ENCODE measurements around the gene EIF4G3.

- TF ChIP-seq POLR2A (IDR thresholded peaks at IDR 0.05), result no peak
- TF ChIP-seq, protein P1, sequence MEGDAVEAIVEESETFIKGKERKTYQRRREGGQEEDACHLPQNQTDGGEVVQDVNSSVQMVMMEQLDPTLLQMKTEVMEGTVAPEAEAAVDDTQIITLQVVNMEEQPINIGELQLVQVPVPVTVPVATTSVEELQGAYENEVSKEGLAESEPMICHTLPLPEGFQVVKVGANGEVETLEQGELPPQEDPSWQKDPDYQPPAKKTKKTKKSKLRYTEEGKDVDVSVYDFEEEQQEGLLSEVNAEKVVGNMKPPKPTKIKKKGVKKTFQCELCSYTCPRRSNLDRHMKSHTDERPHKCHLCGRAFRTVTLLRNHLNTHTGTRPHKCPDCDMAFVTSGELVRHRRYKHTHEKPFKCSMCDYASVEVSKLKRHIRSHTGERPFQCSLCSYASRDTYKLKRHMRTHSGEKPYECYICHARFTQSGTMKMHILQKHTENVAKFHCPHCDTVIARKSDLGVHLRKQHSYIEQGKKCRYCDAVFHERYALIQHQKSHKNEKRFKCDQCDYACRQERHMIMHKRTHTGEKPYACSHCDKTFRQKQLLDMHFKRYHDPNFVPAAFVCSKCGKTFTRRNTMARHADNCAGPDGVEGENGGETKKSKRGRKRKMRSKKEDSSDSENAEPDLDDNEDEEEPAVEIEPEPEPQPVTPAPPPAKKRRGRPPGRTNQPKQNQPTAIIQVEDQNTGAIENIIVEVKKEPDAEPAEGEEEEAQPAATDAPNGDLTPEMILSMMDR (IDR thresholded peaks at IDR 0.05), result no peak
Observed at GRCh38 chr1:21129407-21129806, 47.3 kb downstream of the EIF4G3 start.
